ENCODE measurements around the gene SPDL1. TPM values are rescaled to one million over a fixed set of nuclear protein-coding genes. Genes with fewer than 3 reads are reported as not detected.
A peak's percentile ranks its signal among the peaks of the same experiment; 100 is the strongest.

Gene SPDL1, protein sequence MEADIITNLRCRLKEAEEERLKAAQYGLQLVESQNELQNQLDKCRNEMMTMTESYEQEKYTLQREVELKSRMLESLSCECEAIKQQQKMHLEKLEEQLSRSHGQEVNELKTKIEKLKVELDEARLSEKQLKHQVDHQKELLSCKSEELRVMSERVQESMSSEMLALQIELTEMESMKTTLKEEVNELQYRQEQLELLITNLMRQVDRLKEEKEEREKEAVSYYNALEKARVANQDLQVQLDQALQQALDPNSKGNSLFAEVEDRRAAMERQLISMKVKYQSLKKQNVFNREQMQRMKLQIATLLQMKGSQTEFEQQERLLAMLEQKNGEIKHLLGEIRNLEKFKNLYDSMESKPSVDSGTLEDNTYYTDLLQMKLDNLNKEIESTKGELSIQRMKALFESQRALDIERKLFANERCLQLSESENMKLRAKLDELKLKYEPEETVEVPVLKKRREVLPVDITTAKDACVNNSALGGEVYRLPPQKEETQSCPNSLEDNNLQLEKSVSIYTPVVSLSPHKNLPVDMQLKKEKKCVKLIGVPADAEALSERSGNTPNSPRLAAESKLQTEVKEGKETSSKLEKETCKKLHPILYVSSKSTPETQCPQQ
- total RNA-seq = 10 to 100 TPM in 3 of 4 donors, 1 to 10 TPM in 1; 1.5 to 30.2 (median 14.9) TPM

GRCh38 chr5:169583424-169584220 lies at the start of gene SPDL1:
TSS of gene SPDL1 (plus strand) at chr5:169583773. CDS start at chr5:169588417, 4,644 bp downstream.
- Histone ChIP-seq H3K27ac (peak within 1 kb of the TSS; percentile 76 to 84), H3K27me3 (no peaks in the 10 kb centered on the region), H3K4me3 (peak within 1 kb of the TSS; percentile 59 to 82), H3K4me1 (no peaks in the 10 kb centered on the region), H3K36me3 (no peaks in the 10 kb centered on the region), H3K9me3 (no peaks in the 10 kb centered on the region)
- peak; percentile 59 to 90 for TF ChIP-seq POLR2A (IDR thresholded peaks at IDR 0.05)
- TF ChIP-seq, protein P1, sequence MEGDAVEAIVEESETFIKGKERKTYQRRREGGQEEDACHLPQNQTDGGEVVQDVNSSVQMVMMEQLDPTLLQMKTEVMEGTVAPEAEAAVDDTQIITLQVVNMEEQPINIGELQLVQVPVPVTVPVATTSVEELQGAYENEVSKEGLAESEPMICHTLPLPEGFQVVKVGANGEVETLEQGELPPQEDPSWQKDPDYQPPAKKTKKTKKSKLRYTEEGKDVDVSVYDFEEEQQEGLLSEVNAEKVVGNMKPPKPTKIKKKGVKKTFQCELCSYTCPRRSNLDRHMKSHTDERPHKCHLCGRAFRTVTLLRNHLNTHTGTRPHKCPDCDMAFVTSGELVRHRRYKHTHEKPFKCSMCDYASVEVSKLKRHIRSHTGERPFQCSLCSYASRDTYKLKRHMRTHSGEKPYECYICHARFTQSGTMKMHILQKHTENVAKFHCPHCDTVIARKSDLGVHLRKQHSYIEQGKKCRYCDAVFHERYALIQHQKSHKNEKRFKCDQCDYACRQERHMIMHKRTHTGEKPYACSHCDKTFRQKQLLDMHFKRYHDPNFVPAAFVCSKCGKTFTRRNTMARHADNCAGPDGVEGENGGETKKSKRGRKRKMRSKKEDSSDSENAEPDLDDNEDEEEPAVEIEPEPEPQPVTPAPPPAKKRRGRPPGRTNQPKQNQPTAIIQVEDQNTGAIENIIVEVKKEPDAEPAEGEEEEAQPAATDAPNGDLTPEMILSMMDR (IDR thresholded peaks at IDR 0.05) = peak in 1 of 4 experiments; percentile 8
- DNase-seq = peak; percentile 96 to 97
- intact Hi-C loops (cut with DNase I; ENCODE audit: low total_unique reads) = no loop called here

- no peaks in the 10 kb centered on the region for H3K27me3 ChIP-seq
- intact Hi-C loops (cut with DNase I; ENCODE audit: low total_unique reads) = no loop called here
- no peaks in the 10 kb centered on the region for H3K9me3 ChIP-seq
- no peaks in the 10 kb centered on the region for H3K4me1 ChIP-seq
- no peak for DNase-seq
- H3K4me3 ChIP-seq = no peak overlapping the region
- TF ChIP-seq, protein P1 (IDR thresholded peaks at IDR 0.05) = no peak
- no peak for TF ChIP-seq POLR2A (IDR thresholded peaks at IDR 0.05)
- H3K36me3 ChIP-seq = no peaks in the 10 kb centered on the region
- peak overlapping the region in 1 of 2 donors; percentile 21 for H3K27ac ChIP-seq
These were observed 49.2 kb upstream of the SPDL1 start for GRCh38 chr5:169534311-169534880.

GRCh38 chr5:169534939-169535338 lies 48.6 kb upstream of the SPDL1 start:
- Histone ChIP-seq H3K9me3 (no peaks in the 10 kb centered on the region), H3K4me3 (no peak overlapping the region), H3K27ac (no peak overlapping the region), H3K27me3 (no peaks in the 10 kb centered on the region), H3K36me3 (no peaks in the 10 kb centered on the region), H3K4me1 (no peaks in the 10 kb centered on the region)
- DNase-seq = no peak
- TF ChIP-seq, protein P1 (IDR thresholded peaks at IDR 0.05) = no peak
- TF ChIP-seq POLR2A (IDR thresholded peaks at IDR 0.05) = no peak
- intact Hi-C loops (cut with DNase I; ENCODE audit: low total_unique reads) = no loop called here

DNA sequence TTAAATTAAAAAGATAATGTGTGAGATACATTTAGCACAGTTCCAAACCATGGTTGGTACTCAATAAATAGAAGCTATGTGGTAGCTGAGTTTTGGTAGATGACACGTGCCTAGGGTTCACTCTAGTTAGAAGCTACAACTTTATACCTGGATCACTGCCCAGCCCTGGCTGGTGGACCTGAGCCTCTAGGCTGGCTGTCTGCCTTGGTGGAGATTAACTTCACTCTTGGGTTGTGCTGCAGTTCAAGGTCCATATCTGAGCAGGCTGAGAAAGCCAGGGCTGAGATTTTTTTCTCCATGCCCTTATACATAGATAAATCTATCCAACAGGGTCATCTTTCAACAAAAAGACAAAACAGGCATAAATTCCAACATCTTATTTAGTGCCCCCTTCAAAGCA lies 44.6 kb upstream of the SPDL1 start:
- no peaks in the 10 kb centered on the region for H3K4me1 ChIP-seq
- intact Hi-C loops (cut with DNase I; ENCODE audit: low total_unique reads) = no loop called here
- H3K9me3 ChIP-seq = no peaks in the 10 kb centered on the region
- no peak overlapping the region for H3K27ac ChIP-seq
- no peak overlapping the region for H3K4me3 ChIP-seq
- TF ChIP-seq POLR2A (IDR thresholded peaks at IDR 0.05) = no peak
- TF ChIP-seq, protein P1 (IDR thresholded peaks at IDR 0.05) = no peak
- no peaks in the 10 kb centered on the region for H3K27me3 ChIP-seq
- DNase-seq = no peak
- no peaks in the 10 kb centered on the region for H3K36me3 ChIP-seq
